CD8-positive, alpha-beta memory T cell (primary cell): ENCODE results near the gene TCAF1. TPM values are rescaled to one million over a fixed set of nuclear protein-coding genes. Genes with fewer than 3 reads are reported as not detected.
"Not testable (repeated sequence)": the region's sequence is repeated elsewhere in the genome, so short reads cannot be mapped to it uniquely, and the experiment has no call there.

Experiments
- CTCF ChIA-PET: fragments of 350-600 bp; sonication (Branson Sonifier 250); formaldehyde crosslinking; loops from one replicate; lab custom pipeline; 2021; ENCODE audit warnings: antibody characterized with exemption; lab: Charles Lee
- POLR2A ChIA-PET: fragments of 350-600 bp; sonication (Branson Sonifier 250); formaldehyde crosslinking; loops from one replicate; lab custom pipeline; 2021; ENCODE audit warnings: antibody characterized with exemption; lab: Charles Lee
- DNase-seq, 5 donors: peaks; one replicate each; pipeline versions ENCODE4 v3.0.0 to v3.0.0-alpha.2; 2020 to 2022; ENCODE audit warnings: mixed read lengths in 1 of 5
- H3K27ac ChIP-seq: one replicate; pipeline ENCODE4 v1.7.0; 2013; ENCODE audit warnings: low read depth, mild to moderate bottlenecking, low read length, moderate library complexity
- H3K27me3 ChIP-seq: 2 replicates; pipeline ENCODE4 v1.7.0; 2013; ENCODE audit warnings: low read length, mild to moderate bottlenecking; ENCODE audit not compliant: insufficient read depth, poor library complexity, severe bottlenecking
- H3K36me3 ChIP-seq: 2 replicates; pipeline ENCODE4 v1.7.0; 2013; ENCODE audit warnings: mild to moderate bottlenecking, low read length, moderate library complexity; ENCODE audit not compliant: insufficient read depth
- H3K4me1 ChIP-seq: 2 replicates; pipeline ENCODE4 v1.7.0; 2013; ENCODE audit warnings: mild to moderate bottlenecking, low read length, moderate library complexity; ENCODE audit not compliant: insufficient read depth
- H3K4me3 ChIP-seq: 2 replicates; pipeline ENCODE4 v1.7.0; 2013; ENCODE audit warnings: mild to moderate bottlenecking, low read length
- H3K9me3 ChIP-seq: 2 replicates; pipeline ENCODE4 v1.7.0; 2013; ENCODE audit warnings: mild to moderate bottlenecking, low read length
- H3K27ac Mint-ChIP-seq, 8 donors: one replicate each; pipeline ENCODE4 v1.8.0; 2020 to 2021; ENCODE audit warnings: mixed read lengths in 8 of 8, mild to moderate bottlenecking in 6 of 8, inconsistent platforms in 3 of 8, moderate library complexity in 3 of 8
- H3K27me3 Mint-ChIP-seq, 2 donors: one replicate each; pipeline ENCODE4 v1.8.0; 2020 to 2021; ENCODE audit warnings: mixed read lengths in 2 of 2, mild to moderate bottlenecking in 1 of 2, moderate library complexity in 1 of 2
- H3K36me3 Mint-ChIP-seq, 3 donors: one replicate each; pipeline ENCODE4 v1.8.0; 2020 to 2021; ENCODE audit warnings: mixed read lengths in 3 of 3, inconsistent platforms in 1 of 3, mild to moderate bottlenecking in 1 of 3
- H3K4me1 Mint-ChIP-seq, 3 donors: one replicate each; pipeline ENCODE4 v1.8.0; 2020 to 2021; ENCODE audit warnings: mixed read lengths in 3 of 3, inconsistent platforms in 1 of 3, mild to moderate bottlenecking in 1 of 3
- H3K4me3 Mint-ChIP-seq, 7 donors: one replicate each; pipeline ENCODE4 v1.8.0; 2020 to 2021; ENCODE audit warnings: mixed read lengths in 7 of 7, mild to moderate bottlenecking in 6 of 7, moderate library complexity in 4 of 7, inconsistent platforms in 2 of 7
- H3K9me3 Mint-ChIP-seq, 5 donors: one replicate each; pipeline ENCODE4 v1.8.0; 2020 to 2022; ENCODE audit warnings: mixed read lengths in 5 of 5, mild to moderate bottlenecking in 3 of 5, moderate library complexity in 2 of 5, inconsistent platforms in 1 of 5
- polyA plus RNA-seq: library from polyadenylated mRNA; unstranded; fragments of 300-500 nt; fragmentation: Illumina TruSeq; gene quantifications from one replicate; pipeline ENCODE4 v1.2.3, GENCODE V29; 2021
- total RNA-seq, 2 experiments: library from RNA; stranded (reverse); gene quantifications; one replicate each; pipeline ENCODE4 v1.2.3, GENCODE V29; 2021

Gene TCAF1
- total and polyA plus RNA-seq, 3 experiments from 2014 or later = 11.8 to 15.0 (median 13.6) TPM

- H3K27me3 ChIP-seq, H3K4me3 Mint-ChIP-seq, H3K27ac ChIP-seq, H3K36me3 ChIP-seq, CTCF ChIA-PET, H3K4me1 ChIP-seq, H3K27me3 Mint-ChIP-seq, POLR2A ChIA-PET, H3K4me1 Mint-ChIP-seq, H3K9me3 ChIP-seq, DNase-seq, H3K4me3 ChIP-seq, H3K9me3 Mint-ChIP-seq, H3K27ac Mint-ChIP-seq: not testable (repeated sequence)
- peaks cover 5 to 13% (median 7%) of the 10 kb centered on the region in 3 donors for H3K36me3 Mint-ChIP-seq
Observed at GRCh38 chr7:143873242-143873641, 28.7 kb downstream of the TCAF1 start.

GRCh38 chr7:143871534-143871933, 30.4 kb downstream of the TCAF1 start:
- H3K36me3 Mint-ChIP-seq, H3K27ac Mint-ChIP-seq, H3K36me3 ChIP-seq, H3K4me1 Mint-ChIP-seq, H3K4me1 ChIP-seq, DNase-seq, H3K27me3 ChIP-seq, H3K27ac ChIP-seq, H3K4me3 ChIP-seq, POLR2A ChIA-PET, CTCF ChIA-PET, H3K9me3 ChIP-seq, H3K9me3 Mint-ChIP-seq, H3K4me3 Mint-ChIP-seq, H3K27me3 Mint-ChIP-seq: not testable (repeated sequence)

- H3K4me3 Mint-ChIP-seq, H3K9me3 Mint-ChIP-seq, H3K4me1 ChIP-seq, CTCF ChIA-PET, H3K27me3 Mint-ChIP-seq, H3K36me3 Mint-ChIP-seq, H3K9me3 ChIP-seq, H3K27ac Mint-ChIP-seq, H3K27ac ChIP-seq, H3K4me1 Mint-ChIP-seq, POLR2A ChIA-PET, H3K4me3 ChIP-seq, DNase-seq, H3K27me3 ChIP-seq, H3K36me3 ChIP-seq: not testable (repeated sequence)
Observed at GRCh38 chr7:143857994-143858393, 44.0 kb downstream of the TCAF1 start.

GRCh38 chr7:143855443-143855842, 46.5 kb downstream of the TCAF1 start:
- H3K27ac ChIP-seq, H3K9me3 ChIP-seq, H3K4me3 ChIP-seq, H3K27me3 ChIP-seq, H3K4me1 Mint-ChIP-seq, H3K4me3 Mint-ChIP-seq, H3K36me3 ChIP-seq, DNase-seq, H3K9me3 Mint-ChIP-seq, H3K4me1 ChIP-seq, POLR2A ChIA-PET, H3K27ac Mint-ChIP-seq, CTCF ChIA-PET, H3K36me3 Mint-ChIP-seq, H3K27me3 Mint-ChIP-seq: not testable (repeated sequence)

GRCh38 chr7:143850682-143851081, 51.3 kb downstream of the TCAF1 start:
- Mint-ChIP-seq H3K4me3 (no peak overlapping the region), H3K27me3 (no peaks in the 10 kb centered on the region), H3K9me3 (no peaks in the 10 kb centered on the region), H3K4me1 (no peaks in the 10 kb centered on the region), H3K36me3 (no peaks in the 10 kb centered on the region), H3K27ac (no peak overlapping the region)
- CTCF ChIA-PET = no interaction called here
- Histone ChIP-seq H3K36me3 (no peaks in the 10 kb centered on the region), H3K27ac (no peak overlapping the region), H3K27me3 (no peaks in the 10 kb centered on the region), H3K4me3 (no peak overlapping the region), H3K4me1 (no peaks in the 10 kb centered on the region), H3K9me3 (no peaks in the 10 kb centered on the region)
- DNase-seq = no peak
- POLR2A ChIA-PET = no interaction called here

GRCh38 chr7:143849785-143850479, 52.0 kb downstream of the TCAF1 start:
- Histone ChIP-seq H3K4me1 (no peaks in the 10 kb centered on the region), H3K9me3 (no peaks in the 10 kb centered on the region), H3K4me3 (no peak overlapping the region), H3K27me3 (no peaks in the 10 kb centered on the region), H3K36me3 (no peaks in the 10 kb centered on the region), H3K27ac (no peak overlapping the region)
- ChIA-PET POLR2A (no interaction called here), CTCF (no interaction called here)
- Mint-ChIP-seq H3K9me3 (peaks cover 0 to 6% (median 5%) of the 10 kb centered on the region in 5 donors), H3K4me1 (no peaks in the 10 kb centered on the region), H3K27me3 (no peaks in the 10 kb centered on the region), H3K36me3 (peaks cover 1 to 7% (median 1%) of the 10 kb centered on the region in 3 donors), H3K27ac (no peak overlapping the region), H3K4me3 (no peak overlapping the region)
- no peak for DNase-seq

GRCh38 chr7:143848192-143848591, 53.8 kb downstream of the TCAF1 start:
- Mint-ChIP-seq H3K4me3 (no peak overlapping the region), H3K36me3 (peaks cover 1 to 7% (median 1%) of the 10 kb centered on the region in 3 donors)
- CTCF ChIA-PET = no interaction called here

GRCh38 chr7:143846692-143847091, 55.3 kb downstream of the TCAF1 start:
- Mint-ChIP-seq H3K9me3 (peaks cover 0 to 6% (median 5%) of the 10 kb centered on the region in 5 donors), H3K36me3 (peaks cover 1 to 7% (median 1%) of the 10 kb centered on the region in 3 donors), H3K27ac (no peak overlapping the region), H3K4me1 (no peaks in the 10 kb centered on the region), H3K27me3 (no peaks in the 10 kb centered on the region), H3K4me3 (no peak overlapping the region)
- H3K27ac ChIP-seq = no peak overlapping the region
- H3K4me3 ChIP-seq = no peak overlapping the region
- no peak for DNase-seq
- no peaks in the 10 kb centered on the region for H3K27me3 ChIP-seq
- no peaks in the 10 kb centered on the region for H3K36me3 ChIP-seq
- POLR2A ChIA-PET = no interaction called here
- H3K9me3 ChIP-seq = no peaks in the 10 kb centered on the region
- H3K4me1 ChIP-seq = no peaks in the 10 kb centered on the region
- CTCF ChIA-PET = no interaction called here

More at GRCh38 chr7:143848192-143848591, 53.8 kb downstream of the TCAF1 start:
- no peak for DNase-seq
- H3K27ac Mint-ChIP-seq = no peak overlapping the region
- Histone ChIP-seq H3K4me3 (no peak overlapping the region), H3K27ac (no peak overlapping the region), H3K36me3 (no peaks in the 10 kb centered on the region), H3K9me3 (no peaks in the 10 kb centered on the region), H3K4me1 (no peaks in the 10 kb centered on the region), H3K27me3 (no peaks in the 10 kb centered on the region)
- no peaks in the 10 kb centered on the region for H3K4me1 Mint-ChIP-seq
- POLR2A ChIA-PET = no interaction called here
- peaks cover 0 to 6% (median 5%) of the 10 kb centered on the region in 5 donors for H3K9me3 Mint-ChIP-seq
- H3K27me3 Mint-ChIP-seq = no peaks in the 10 kb centered on the region
